HepG2 (cell line): Measurements from ENCODE around the gene TBX6. TPM values are rescaled to one million over a fixed set of nuclear protein-coding genes. Genes with fewer than 3 reads are reported as not detected.

Source experiments
- ERF ChIP-seq: IDR thresholded peaks from 2 replicates; pipeline ENCODE4 v1.6.1; 2018; ENCODE audit warnings: missing biosample characterization, missing genetic modification reagents
- GABPA ChIP-seq, 2 experiments: IDR thresholded peaks; 2 replicates each; pipeline ENCODE4 v1.6.1; 2011 to 2016; ENCODE audit warnings: low read depth in 2 of 2, low read length in 1 of 2, missing biosample characterization in 1 of 2, missing genetic modification characterization in 1 of 2
- GFI1 ChIP-seq: sonication (generic); formaldehyde crosslinking; IDR thresholded peaks from 2 replicates; pipeline ENCODE4 v1.5.0; 2020; ENCODE audit warnings: missing genetic modification reagents, mild to moderate bottlenecking, borderline replicate concordance
- GPN1 ChIP-seq: sonication (generic); formaldehyde crosslinking; IDR thresholded peaks from 2 replicates; pipeline ENCODE4 v1.5.1; 2020; ENCODE audit warnings: missing genetic modification reagents, borderline replicate concordance
- IKZF4 ChIP-seq: sonication (generic); formaldehyde crosslinking; IDR thresholded peaks from 2 replicates; pipeline ENCODE4 v1.5.1; 2020; ENCODE audit warnings: borderline replicate concordance, mild to moderate bottlenecking, low read depth, missing genetic modification reagents; ENCODE audit errors: not compliant biosample characterization
- MIXL1 ChIP-seq: IDR thresholded peaks from 2 replicates; pipeline ENCODE4 v1.6.1; 2016
- NFIC ChIP-seq: IDR thresholded peaks from 2 replicates; pipeline ENCODE4 v1.6.1; 2012; ENCODE audit warnings: mild to moderate bottlenecking, low read length, inconsistent platforms
- NKX3-1 ChIP-seq: sonication (generic); formaldehyde crosslinking; IDR thresholded peaks from 2 replicates; pipeline ENCODE4 v1.5.0; 2020; ENCODE audit warnings: missing genetic modification reagents
- RELA ChIP-seq: sonication (generic); formaldehyde crosslinking; IDR thresholded peaks from 2 replicates; pipeline ENCODE4 v1.4.0; 2020; ENCODE audit warnings: missing genetic modification reagents
- SRSF4 ChIP-seq: fragments of 200-400 bp; formaldehyde crosslinking; IDR thresholded peaks from one replicate; pipeline ENCODE4 v1.6.1; 2018; ENCODE audit warnings: mild to moderate bottlenecking, low read depth, low read length, moderate library complexity; ENCODE audit not compliant: poor library complexity, severe bottlenecking
- ZBTB8A ChIP-seq: sonication (generic); formaldehyde crosslinking; IDR thresholded peaks from 2 replicates; pipeline ENCODE4 v1.4.0; 2020; ENCODE audit warnings: mild to moderate bottlenecking, low read depth, missing genetic modification reagents, borderline replicate concordance
- ZFYVE20 ChIP-seq: sonication (generic); formaldehyde crosslinking; IDR thresholded peaks from 2 replicates; pipeline ENCODE4 v1.8.0; 2023; ENCODE audit warnings: low read depth, mild to moderate bottlenecking, moderate library complexity, missing genetic modification reagents, borderline replicate concordance
- ZNF10 ChIP-seq: sonication (generic); formaldehyde crosslinking; IDR thresholded peaks from 2 replicates; pipeline ENCODE4 v1.4.0; 2020; ENCODE audit warnings: mild to moderate bottlenecking, low read depth, missing genetic modification reagents, borderline replicate concordance
- ZNF160 ChIP-seq: sonication (generic); formaldehyde crosslinking; IDR thresholded peaks from 2 replicates; pipeline ENCODE4 v1.8.0; 2022; ENCODE audit warnings: mild to moderate bottlenecking, inconsistent platforms, missing genetic modification reagents
- ZNF234 ChIP-seq: sonication (generic); formaldehyde crosslinking; conservative IDR thresholded peaks from 2 replicates; pipeline ENCODE4 v1.5.1; 2020; ENCODE audit warnings: mild to moderate bottlenecking, missing genetic modification reagents
- ZNF235 ChIP-seq: sonication (generic); formaldehyde crosslinking; IDR thresholded peaks from 2 replicates; pipeline ENCODE4 v1.8.1; 2023; ENCODE audit warnings: mild to moderate bottlenecking, missing genetic modification reagents, borderline replicate concordance
- ZNF260 ChIP-seq: sonication (generic); formaldehyde crosslinking; IDR thresholded peaks from 2 replicates; pipeline ENCODE4 v1.4.0; 2020; ENCODE audit warnings: missing genetic modification reagents, low read depth, mild to moderate bottlenecking, borderline replicate concordance
- ZNF350 ChIP-seq: sonication (generic); formaldehyde crosslinking; IDR thresholded peaks from 2 replicates; pipeline ENCODE4 v1.4.0; 2020; ENCODE audit warnings: mild to moderate bottlenecking, low read depth, missing genetic modification reagents, borderline replicate concordance
- ZNF460 ChIP-seq: sonication (generic); formaldehyde crosslinking; IDR thresholded peaks from 2 replicates; pipeline ENCODE4 v1.5.1; 2020; ENCODE audit warnings: missing genetic modification reagents, mild to moderate bottlenecking, borderline replicate concordance
- ZNF639 ChIP-seq: conservative IDR thresholded peaks from 2 replicates; pipeline ENCODE4 v1.6.1; 2018; ENCODE audit warnings: missing genetic modification reagents
- polyA plus RNA-seq, 8 experiments: library from polyadenylated mRNA; depleted of rRNA in 3 of 8; stranded (reverse) in 7 of 8; unstranded in 1 of 8; fragments of >200 nt; fragmentation: Illumina TruSeq in 4 of 8; extraction: Trizol in 4 of 8; gene quantifications; 2 replicates each; pipeline versions ENCODE4 v1.2.1 to v1.2.3, GENCODE V29; 2011 to 2016; ENCODE audit warnings: low read depth in 4 of 8, missing spikeins in 1 of 8, mixed read lengths in 1 of 8; ENCODE audit not compliant: insufficient read depth in 1 of 8
- total RNA-seq, 5 experiments: library from RNA; depleted of rRNA; stranded (reverse); fragments of >200 nt; fragmentation: Illumina TruSeq; extraction: Trizol; gene quantifications; 2 replicates each; pipeline ENCODE4 v1.2.3, GENCODE V29; 2016; ENCODE audit warnings: low read depth in 1 of 5
- TF ChIP-seq, protein P1 (sequence below): sonication (generic); formaldehyde crosslinking; IDR thresholded peaks from 2 replicates; pipeline ENCODE4 v1.4.0; 2020; ENCODE audit warnings: missing genetic modification reagents, borderline replicate concordance
- TF ChIP-seq, protein P2 (sequence below): sonication (generic); formaldehyde crosslinking; IDR thresholded peaks from 2 replicates; pipeline ENCODE4 v1.8.0; 2022; ENCODE audit warnings: low read depth, missing genetic modification reagents

The TBX6 gene
- total and polyA plus RNA-seq, 2 of the 13 experiments (the other 11 are each of a cell fraction or from before 2014, with no cell fraction given), result 0.24 to 0.42 TPM

GRCh38 chr16:30063893-30064728 is 27.6 kb downstream of the TBX6 start (continued):
- TF ChIP-seq GFI1 (CRISPR knock-in tag) (0 out of 2 replicates have a peak, but pooled peaks have one; percentile 42), GABPA (IDR thresholded peaks at IDR 0.05; ENCODE audit: low read depth, low read length) (no peak), GABPA (CRISPR knock-in tag; IDR thresholded peaks at IDR 0.05; ENCODE audit: low read depth) (peak; percentile 48; the same call in 1 of the 2 replicates), IKZF4 (peak; percentile 85), ZNF235 (no peak), MIXL1 (0 out of 2 replicates have a peak, but pooled peaks have one; percentile 62), ZNF639 (peak; percentile 69), NFIC (no peak), ZFYVE20 (CRISPR knock-in tag) (peak; percentile 84; the same call in 1 of the 2 replicates), ZNF260 (CRISPR knock-in tag) (no peak), SRSF4 (no peak), ZNF234 (CRISPR knock-in tag) (no peak), GPN1 (CRISPR knock-in tag) (no peak), ZNF160 (CRISPR knock-in tag) (peak; percentile 43), ZNF350 (CRISPR knock-in tag) (peak; percentile 72), ZBTB8A (no peak), RELA (CRISPR knock-in tag) (no peak), NKX3-1 (CRISPR knock-in tag) (no peak), ZNF460 (no peak), ERF (CRISPR knock-in tag) (no peak; the same call in 1 of the 2 replicates), ZNF10 (no peak)
- TF ChIP-seq, protein P1, sequence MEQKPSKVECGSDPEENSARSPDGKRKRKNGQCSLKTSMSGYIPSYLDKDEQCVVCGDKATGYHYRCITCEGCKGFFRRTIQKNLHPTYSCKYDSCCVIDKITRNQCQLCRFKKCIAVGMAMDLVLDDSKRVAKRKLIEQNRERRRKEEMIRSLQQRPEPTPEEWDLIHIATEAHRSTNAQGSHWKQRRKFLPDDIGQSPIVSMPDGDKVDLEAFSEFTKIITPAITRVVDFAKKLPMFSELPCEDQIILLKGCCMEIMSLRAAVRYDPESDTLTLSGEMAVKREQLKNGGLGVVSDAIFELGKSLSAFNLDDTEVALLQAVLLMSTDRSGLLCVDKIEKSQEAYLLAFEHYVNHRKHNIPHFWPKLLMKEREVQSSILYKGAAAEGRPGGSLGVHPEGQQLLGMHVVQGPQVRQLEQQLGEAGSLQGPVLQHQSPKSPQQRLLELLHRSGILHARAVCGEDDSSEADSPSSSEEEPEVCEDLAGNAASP (CRISPR knock-in tag), result 0 out of 2 replicates have a peak, but pooled peaks have one; percentile 21
- TF ChIP-seq, protein P2, sequence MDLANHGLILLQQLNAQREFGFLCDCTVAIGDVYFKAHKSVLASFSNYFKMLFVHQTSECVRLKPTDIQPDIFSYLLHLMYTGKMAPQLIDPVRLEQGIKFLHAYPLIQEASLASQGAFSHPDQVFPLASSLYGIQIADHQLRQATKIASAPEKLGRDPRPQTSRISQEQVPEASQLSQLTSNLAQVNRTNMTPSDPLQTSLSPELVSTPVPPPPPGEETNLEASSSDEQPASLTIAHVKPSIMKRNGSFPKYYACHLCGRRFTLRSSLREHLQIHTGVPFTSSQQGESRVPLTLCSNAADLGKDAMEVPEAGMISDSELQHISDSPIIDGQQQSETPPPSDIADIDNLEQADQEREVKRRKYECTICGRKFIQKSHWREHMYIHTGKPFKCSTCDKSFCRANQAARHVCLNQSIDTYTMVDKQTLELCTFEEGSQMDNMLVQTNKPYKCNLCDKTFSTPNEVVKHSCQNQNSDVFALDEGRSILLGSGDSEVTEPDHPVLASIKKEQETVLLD (CRISPR knock-in tag), result no peak
